HepG2 (cell line): Measurements from ENCODE around the gene AATF.

Experiments used
- BHLHE40 ChIP-seq: IDR thresholded peaks from 2 replicates; pipeline ENCODE4 v1.6.1; 2011; ENCODE audit warnings: low read length, improper control_type of control experiment
- KDM4B ChIP-seq: sonication (generic); formaldehyde crosslinking; IDR thresholded peaks from 2 replicates; pipeline ENCODE4 v1.4.0; 2020; ENCODE audit warnings: missing genetic modification reagents
- NFKB2 ChIP-seq: sonication (generic); formaldehyde crosslinking; IDR thresholded peaks from 2 replicates; pipeline ENCODE4 v1.4.0; 2020; ENCODE audit warnings: missing genetic modification reagents, borderline replicate concordance
- POLR2A ChIP-seq, 2 experiments: IDR thresholded peaks; 2 replicates each; pipeline ENCODE4 v1.6.1; 2011; ENCODE audit warnings: low read depth in 2 of 2, low read length in 2 of 2, mild to moderate bottlenecking in 1 of 2, moderate library complexity in 1 of 2; ENCODE audit not compliant: insufficient read depth in 1 of 2
- ZNF292 ChIP-seq: sonication (generic); formaldehyde crosslinking; IDR thresholded peaks from 2 replicates; pipeline ENCODE4 v1.8.1; 2022; ENCODE audit warnings: mild to moderate bottlenecking, low read depth, missing genetic modification reagents, borderline replicate concordance
- ZNF614 ChIP-seq: IDR thresholded peaks from 2 replicates; pipeline ENCODE4 v1.6.1; 2018; ENCODE audit warnings: missing biosample characterization, missing genetic modification reagents, inconsistent platforms, borderline replicate concordance
- ZNF629 ChIP-seq: sonication (generic); formaldehyde crosslinking; conservative IDR thresholded peaks from 2 replicates; pipeline ENCODE4 v1.5.0; 2020; ENCODE audit warnings: missing genetic modification reagents
- ZNF781 ChIP-seq: sonication (generic); formaldehyde crosslinking; IDR thresholded peaks from 2 replicates; pipeline ENCODE4 v1.5.1; 2020; ENCODE audit warnings: borderline replicate concordance, mild to moderate bottlenecking, missing genetic modification reagents; ENCODE audit errors: not compliant biosample characterization
- TF ChIP-seq, protein P1 (sequence below): sonication (generic); formaldehyde crosslinking; IDR thresholded peaks from 2 replicates; pipeline ENCODE4 v1.5.0; 2020; ENCODE audit warnings: mild to moderate bottlenecking, missing genetic modification reagents, moderate library complexity

DNA sequence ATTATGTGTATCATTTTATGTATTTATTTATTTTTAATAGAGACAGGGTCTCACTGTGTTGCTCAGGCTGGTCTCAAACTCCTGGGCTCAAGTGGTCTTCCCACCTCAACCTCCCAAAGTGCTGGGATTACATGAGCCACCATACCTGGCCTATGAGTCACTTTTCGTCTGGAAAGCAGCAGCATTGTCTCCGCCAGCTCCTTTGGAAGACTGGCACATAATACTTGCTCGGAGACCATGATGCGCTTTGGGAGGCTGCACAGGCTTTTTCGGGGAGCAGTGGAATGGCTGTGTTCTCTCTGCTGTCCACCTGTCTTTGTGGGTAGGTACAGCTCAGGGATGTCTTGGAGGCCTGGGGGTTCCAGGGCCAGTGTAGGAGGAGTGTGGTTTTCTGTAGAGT lies 102.2 kb downstream of the AATF start:
- TF ChIP-seq, protein P1, sequence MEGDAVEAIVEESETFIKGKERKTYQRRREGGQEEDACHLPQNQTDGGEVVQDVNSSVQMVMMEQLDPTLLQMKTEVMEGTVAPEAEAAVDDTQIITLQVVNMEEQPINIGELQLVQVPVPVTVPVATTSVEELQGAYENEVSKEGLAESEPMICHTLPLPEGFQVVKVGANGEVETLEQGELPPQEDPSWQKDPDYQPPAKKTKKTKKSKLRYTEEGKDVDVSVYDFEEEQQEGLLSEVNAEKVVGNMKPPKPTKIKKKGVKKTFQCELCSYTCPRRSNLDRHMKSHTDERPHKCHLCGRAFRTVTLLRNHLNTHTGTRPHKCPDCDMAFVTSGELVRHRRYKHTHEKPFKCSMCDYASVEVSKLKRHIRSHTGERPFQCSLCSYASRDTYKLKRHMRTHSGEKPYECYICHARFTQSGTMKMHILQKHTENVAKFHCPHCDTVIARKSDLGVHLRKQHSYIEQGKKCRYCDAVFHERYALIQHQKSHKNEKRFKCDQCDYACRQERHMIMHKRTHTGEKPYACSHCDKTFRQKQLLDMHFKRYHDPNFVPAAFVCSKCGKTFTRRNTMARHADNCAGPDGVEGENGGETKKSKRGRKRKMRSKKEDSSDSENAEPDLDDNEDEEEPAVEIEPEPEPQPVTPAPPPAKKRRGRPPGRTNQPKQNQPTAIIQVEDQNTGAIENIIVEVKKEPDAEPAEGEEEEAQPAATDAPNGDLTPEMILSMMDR (CRISPR knock-in tag): no peak
- no peak for TF ChIP-seq KDM4B
- no peak for TF ChIP-seq ZNF781 (CRISPR knock-in tag)
- TF ChIP-seq ZNF629 (CRISPR knock-in tag): no peak
- TF ChIP-seq ZNF292 (CRISPR knock-in tag): no peak
- no peak for TF ChIP-seq ZNF614 (CRISPR knock-in tag)
- no peak for TF ChIP-seq POLR2A (IDR thresholded peaks at IDR 0.05; ENCODE audit: insufficient read depth in 1 of 2, low read depth in 2 of 2, low read length in 2 of 2)
- no peak for TF ChIP-seq BHLHE40
- TF ChIP-seq NFKB2 (CRISPR knock-in tag): no peak
